ENCODE results near the gene PECR.

PECR gene

GRCh38 chr2:216114382-216114713 is 32.7 kb upstream of the PECR start:
- H2AFZ ChIP-seq (ENCODE audit: low read depth, low read length), result no peak overlapping the region
- H4K20me1 ChIP-seq (ENCODE audit: insufficient read depth, low read length), result peaks cover 28% of the 10 kb centered on the region
- peak overlapping the region; percentile 45 for H3K4me2 ChIP-seq (ENCODE audit: insufficient read depth, low read length)
- no peak for TF ChIP-seq CTCF (IDR thresholded peaks at IDR 0.05; ENCODE audit: borderline replicate concordance, extremely low read depth, low read length, poor library complexity, severe bottlenecking)
- no peak for TF ChIP-seq EZH2 (IDR thresholded peaks at IDR 0.05; ENCODE audit: borderline replicate concordance, low read depth, low read length, severe bottlenecking)
- no peak overlapping the region for H3K9ac ChIP-seq (ENCODE audit: low read depth, low read length)
- peaks cover 94% of the 10 kb centered on the region for H3K79me2 ChIP-seq (ENCODE audit: insufficient read depth, low read length)
- ATAC-seq (ENCODE audit: insufficient read depth, low read depth) (peak; percentile 42), DNase-seq (no peak)
- H3K36me3 ChIP-seq (ENCODE audit: insufficient read depth, low read length), result peaks cover 87% of the 10 kb centered on the region
- H3K4me1 ChIP-seq (ENCODE audit: insufficient read depth, low read length), result peaks cover 69% of the 10 kb centered on the region
- H3K4me3 ChIP-seq (ENCODE audit: low read depth in 1 of 2, low read length in 2 of 2), result peak overlapping the region in 1 of 2 experiments; percentile 17; a peak in 1 of 4 replicates
- H3K27me3 ChIP-seq (ENCODE audit: insufficient read depth, low read length, poor library complexity), result no peaks in the 10 kb centered on the region
- no peaks in the 10 kb centered on the region for H3K9me3 ChIP-seq (ENCODE audit: insufficient read depth, low read length, severe bottlenecking)
- peak overlapping the region; percentile 8 for H3K27ac ChIP-seq (ENCODE audit: low read length)

GRCh38 chr2:216113572-216113971 is 32.0 kb upstream of the PECR start:
- Histone ChIP-seq H2AFZ (ENCODE audit: low read depth, low read length) (no peak overlapping the region), H3K9ac (ENCODE audit: low read depth, low read length) (no peak overlapping the region), H3K79me2 (ENCODE audit: insufficient read depth, low read length) (peaks cover 88% of the 10 kb centered on the region), H3K36me3 (ENCODE audit: insufficient read depth, low read length) (peaks cover 79% of the 10 kb centered on the region), H3K27ac (ENCODE audit: low read length) (peak overlapping the region; percentile 16; the same call in 1 of the 2 replicates), H3K4me3 (ENCODE audit: low read depth in 1 of 2, low read length in 2 of 2) (no peak overlapping the region), H3K9me3 (ENCODE audit: insufficient read depth, low read length, severe bottlenecking) (no peaks in the 10 kb centered on the region), H4K20me1 (ENCODE audit: insufficient read depth, low read length) (peaks cover 28% of the 10 kb centered on the region), H3K27me3 (ENCODE audit: insufficient read depth, low read length, poor library complexity) (no peaks in the 10 kb centered on the region), H3K4me1 (ENCODE audit: insufficient read depth, low read length) (peaks cover 70% of the 10 kb centered on the region), H3K4me2 (ENCODE audit: insufficient read depth, low read length) (peak overlapping the region; percentile 45; the same call in 1 of the 2 replicates)
- DNase-seq (no peak), ATAC-seq (ENCODE audit: insufficient read depth, low read depth) (no peak)
- no peak for TF ChIP-seq EZH2 (IDR thresholded peaks at IDR 0.05; ENCODE audit: borderline replicate concordance, low read depth, low read length, severe bottlenecking)
- no peak for TF ChIP-seq CTCF (IDR thresholded peaks at IDR 0.05; ENCODE audit: borderline replicate concordance, extremely low read depth, low read length, poor library complexity, severe bottlenecking)

- Histone ChIP-seq H3K9me3 (ENCODE audit: insufficient read depth, low read length, severe bottlenecking) (no peaks in the 10 kb centered on the region), H3K27me3 (ENCODE audit: insufficient read depth, low read length, poor library complexity) (no peaks in the 10 kb centered on the region), H3K36me3 (ENCODE audit: insufficient read depth, low read length) (peaks cover 73% of the 10 kb centered on the region), H3K4me3 (ENCODE audit: low read depth in 1 of 2, low read length in 2 of 2) (no peak overlapping the region), H3K79me2 (ENCODE audit: insufficient read depth, low read length) (peaks cover 82% of the 10 kb centered on the region), H4K20me1 (ENCODE audit: insufficient read depth, low read length) (peaks cover 25% of the 10 kb centered on the region), H2AFZ (ENCODE audit: low read depth, low read length) (no peak overlapping the region), H3K27ac (ENCODE audit: low read length) (no peak overlapping the region), H3K4me1 (ENCODE audit: insufficient read depth, low read length) (peaks cover 73% of the 10 kb centered on the region), H3K9ac (ENCODE audit: low read depth, low read length) (no peak overlapping the region), H3K4me2 (ENCODE audit: insufficient read depth, low read length) (peak overlapping the region; percentile 83; the same call in 1 of the 2 replicates)
- TF ChIP-seq EZH2 (IDR thresholded peaks at IDR 0.05; ENCODE audit: borderline replicate concordance, low read depth, low read length, severe bottlenecking) (no peak), CTCF (IDR thresholded peaks at IDR 0.05; ENCODE audit: borderline replicate concordance, extremely low read depth, low read length, poor library complexity, severe bottlenecking) (no peak)
- no peak for DNase-seq
- no peak for ATAC-seq (ENCODE audit: insufficient read depth, low read depth)
These were observed 31.3 kb upstream of the PECR start for GRCh38 chr2:216112926-216113325.

GRCh38 chr2:216111122-216111521 is 29.5 kb upstream of the PECR start:
- H3K4me2 ChIP-seq (ENCODE audit: insufficient read depth, low read length), result peak overlapping the region; percentile 83

More at GRCh38 chr2:216111122-216111521, 29.5 kb upstream of the PECR start:
- no peak overlapping the region for H2AFZ ChIP-seq (ENCODE audit: low read depth, low read length)
- peak overlapping the region; percentile 93 for H3K9ac ChIP-seq (ENCODE audit: low read depth, low read length)
- ATAC-seq (ENCODE audit: insufficient read depth, low read depth), result no peak
- no peak for DNase-seq
- peaks cover 55% of the 10 kb centered on the region for H3K36me3 ChIP-seq (ENCODE audit: insufficient read depth, low read length)
- H4K20me1 ChIP-seq (ENCODE audit: insufficient read depth, low read length), result peaks cover 25% of the 10 kb centered on the region
- peaks cover 64% of the 10 kb centered on the region for H3K79me2 ChIP-seq (ENCODE audit: insufficient read depth, low read length)
- H3K27ac ChIP-seq (ENCODE audit: low read length), result peak overlapping the region; percentile 99
- H3K4me3 ChIP-seq (ENCODE audit: low read depth in 1 of 2, low read length in 2 of 2), result peak overlapping the region; percentile 74 to 82; a peak in 2 of 4 replicates
- no peaks in the 10 kb centered on the region for H3K9me3 ChIP-seq (ENCODE audit: insufficient read depth, low read length, severe bottlenecking)
- TF ChIP-seq EZH2 (IDR thresholded peaks at IDR 0.05; ENCODE audit: borderline replicate concordance, low read depth, low read length, severe bottlenecking), result no peak
- no peak for TF ChIP-seq CTCF (IDR thresholded peaks at IDR 0.05; ENCODE audit: borderline replicate concordance, extremely low read depth, low read length, poor library complexity, severe bottlenecking)
- H3K27me3 ChIP-seq (ENCODE audit: insufficient read depth, low read length, poor library complexity), result no peaks in the 10 kb centered on the region
- peaks cover 62% of the 10 kb centered on the region for H3K4me1 ChIP-seq (ENCODE audit: insufficient read depth, low read length)
